Measurements from ENCODE around the gene GUF1.

Gene GUF1

DNA sequence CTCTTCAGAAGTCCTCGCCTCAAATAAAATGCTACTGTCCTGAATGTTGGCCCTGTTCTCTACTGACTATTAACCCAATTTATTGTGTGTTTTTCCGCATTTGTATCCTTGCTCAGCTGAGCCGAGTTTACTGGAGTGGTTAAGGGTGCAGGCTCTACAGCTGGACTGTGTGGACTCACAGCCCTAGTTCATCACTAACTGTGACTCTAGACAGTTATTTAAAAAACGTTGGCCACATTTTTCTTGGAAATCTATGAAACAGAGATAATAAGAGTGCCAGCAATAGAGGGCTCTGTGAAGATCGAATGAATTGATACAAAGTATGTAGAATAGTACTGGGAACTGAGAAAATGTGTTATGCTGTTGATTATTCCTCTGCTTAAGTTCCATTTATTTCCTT, 2.9 kb upstream of the GUF1 start:
- TF ChIP-seq, protein P1, sequence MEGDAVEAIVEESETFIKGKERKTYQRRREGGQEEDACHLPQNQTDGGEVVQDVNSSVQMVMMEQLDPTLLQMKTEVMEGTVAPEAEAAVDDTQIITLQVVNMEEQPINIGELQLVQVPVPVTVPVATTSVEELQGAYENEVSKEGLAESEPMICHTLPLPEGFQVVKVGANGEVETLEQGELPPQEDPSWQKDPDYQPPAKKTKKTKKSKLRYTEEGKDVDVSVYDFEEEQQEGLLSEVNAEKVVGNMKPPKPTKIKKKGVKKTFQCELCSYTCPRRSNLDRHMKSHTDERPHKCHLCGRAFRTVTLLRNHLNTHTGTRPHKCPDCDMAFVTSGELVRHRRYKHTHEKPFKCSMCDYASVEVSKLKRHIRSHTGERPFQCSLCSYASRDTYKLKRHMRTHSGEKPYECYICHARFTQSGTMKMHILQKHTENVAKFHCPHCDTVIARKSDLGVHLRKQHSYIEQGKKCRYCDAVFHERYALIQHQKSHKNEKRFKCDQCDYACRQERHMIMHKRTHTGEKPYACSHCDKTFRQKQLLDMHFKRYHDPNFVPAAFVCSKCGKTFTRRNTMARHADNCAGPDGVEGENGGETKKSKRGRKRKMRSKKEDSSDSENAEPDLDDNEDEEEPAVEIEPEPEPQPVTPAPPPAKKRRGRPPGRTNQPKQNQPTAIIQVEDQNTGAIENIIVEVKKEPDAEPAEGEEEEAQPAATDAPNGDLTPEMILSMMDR (IDR thresholded peaks at IDR 0.05; ENCODE audit: low read depth, low read length) = no peak
- Histone ChIP-seq H3K36me3 (no peaks in the 10 kb centered on the region), H3K4me3 (ENCODE audit: low read depth, low read length) (no peak overlapping the region), H3K27ac (no peak overlapping the region), H3K27me3 (ENCODE audit: insufficient read depth, low read depth, severe bottlenecking) (no peaks in the 10 kb centered on the region), H3K9me3 (ENCODE audit: severe bottlenecking) (no peaks in the 10 kb centered on the region)
- DNase-seq = no peak

DNA sequence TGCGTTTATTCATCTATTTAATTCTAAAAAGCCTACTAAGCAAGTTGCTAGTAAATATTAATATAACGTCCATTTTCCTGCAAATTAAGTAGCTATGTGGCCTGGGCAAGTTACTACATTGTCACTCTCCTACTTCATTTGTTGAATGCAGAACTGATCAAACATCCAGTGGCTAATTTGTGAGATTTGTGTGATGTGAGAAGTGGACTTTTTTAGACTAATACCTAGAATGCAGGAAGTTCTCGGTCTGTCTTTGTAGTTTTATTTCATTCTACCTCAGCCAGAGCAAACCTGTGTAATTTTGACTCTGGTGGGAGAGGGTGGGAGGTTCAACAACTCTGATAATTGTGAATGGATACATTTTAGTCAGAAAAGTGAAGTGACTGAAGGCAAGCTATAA, 840 bp downstream of the GUF1 start:
- H3K36me3 ChIP-seq = peaks cover 20% of the 10 kb centered on the region
- TF ChIP-seq, protein P1 (IDR thresholded peaks at IDR 0.05; ENCODE audit: low read depth, low read length) = no peak
- H3K27me3 ChIP-seq (ENCODE audit: insufficient read depth, low read depth, severe bottlenecking) = no peaks in the 10 kb centered on the region
- peak overlapping the region; percentile 99 for H3K4me3 ChIP-seq (ENCODE audit: low read depth, low read length)
- DNase-seq = no peak
- H3K9me3 ChIP-seq (ENCODE audit: severe bottlenecking) = no peaks in the 10 kb centered on the region
- peak overlapping the region; percentile 92 for H3K27ac ChIP-seq

DNA sequence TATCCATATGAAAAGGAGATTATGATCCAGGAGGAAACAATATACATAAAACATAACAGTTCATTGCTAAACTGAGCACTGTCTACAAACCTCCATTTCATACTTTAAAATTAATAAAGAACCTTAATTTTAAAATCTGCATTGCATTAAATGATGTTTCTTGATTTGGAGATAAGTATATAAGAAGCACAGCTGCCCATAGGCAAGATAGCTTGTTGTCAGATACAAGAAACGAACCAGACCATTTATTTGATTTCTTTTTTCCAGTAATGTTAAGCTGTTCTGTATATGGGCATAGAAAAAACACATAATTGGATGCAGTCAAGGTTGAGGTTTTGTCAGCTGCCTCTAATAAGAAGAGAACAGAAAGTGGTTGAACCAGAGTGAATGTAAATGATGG, 6.4 kb downstream of the GUF1 start:
- TF ChIP-seq, protein P1 (IDR thresholded peaks at IDR 0.05; ENCODE audit: low read depth, low read length) = no peak
- H3K4me3 ChIP-seq (ENCODE audit: low read depth, low read length) = no peak overlapping the region
- no peak for DNase-seq
- H3K27ac ChIP-seq = no peak overlapping the region
- peaks cover 54% of the 10 kb centered on the region for H3K36me3 ChIP-seq
- H3K27me3 ChIP-seq (ENCODE audit: insufficient read depth, low read depth, severe bottlenecking) = no peaks in the 10 kb centered on the region
- no peaks in the 10 kb centered on the region for H3K9me3 ChIP-seq (ENCODE audit: severe bottlenecking)

DNA sequence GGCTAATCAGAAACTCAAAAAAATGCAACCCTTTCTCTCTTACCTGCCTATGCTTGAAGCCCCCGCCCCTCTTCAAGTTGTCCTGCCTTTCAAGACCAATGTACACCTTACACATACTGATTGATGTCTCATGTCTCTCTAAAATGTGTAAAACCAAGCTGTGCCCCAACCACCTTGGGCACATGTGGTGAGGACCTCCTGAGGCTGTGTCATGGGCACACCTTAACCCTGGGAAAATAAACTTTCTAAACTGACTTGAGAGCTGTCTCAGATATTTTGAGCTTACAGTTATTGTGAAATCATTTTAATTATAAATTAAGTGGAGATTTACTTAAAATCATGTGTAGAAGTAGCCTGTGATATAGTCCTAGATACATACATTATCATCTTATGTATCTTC, 22.2 kb downstream of the GUF1 start:
- TF ChIP-seq, protein P1 (IDR thresholded peaks at IDR 0.05; ENCODE audit: low read depth, low read length) = no peak
- H3K27me3 ChIP-seq (ENCODE audit: insufficient read depth, low read depth, severe bottlenecking) = no peaks in the 10 kb centered on the region
- no peak overlapping the region for H3K4me3 ChIP-seq (ENCODE audit: low read depth, low read length)
- no peak for DNase-seq
- no peaks in the 10 kb centered on the region for H3K9me3 ChIP-seq (ENCODE audit: severe bottlenecking)
- H3K27ac ChIP-seq = no peak overlapping the region
- peaks cover 76% of the 10 kb centered on the region for H3K36me3 ChIP-seq

DNA sequence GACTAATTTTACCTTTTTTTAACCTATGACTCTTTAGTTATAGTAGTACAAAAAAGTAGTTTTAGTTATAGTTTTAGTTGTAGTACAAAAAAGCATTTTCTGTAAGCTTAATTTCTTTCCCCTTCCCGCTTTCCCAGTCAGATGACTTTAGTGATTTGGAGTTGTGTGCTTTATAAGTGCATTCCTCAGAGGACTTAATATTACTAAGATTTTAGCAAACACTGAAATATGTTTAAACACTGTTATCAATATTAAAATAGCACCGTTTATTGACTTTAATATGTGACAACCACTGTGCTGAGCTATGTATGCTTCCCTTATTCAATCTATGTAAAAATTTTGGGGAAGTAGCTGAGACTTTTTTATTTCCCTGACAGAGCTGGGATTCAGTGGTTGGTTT, 22.8 kb downstream of the GUF1 start:
- no peak overlapping the region for H3K27ac ChIP-seq
- peaks cover 72% of the 10 kb centered on the region for H3K36me3 ChIP-seq
- no peak overlapping the region for H3K4me3 ChIP-seq (ENCODE audit: low read depth, low read length)
- TF ChIP-seq, protein P1 (IDR thresholded peaks at IDR 0.05; ENCODE audit: low read depth, low read length) = no peak
- no peaks in the 10 kb centered on the region for H3K27me3 ChIP-seq (ENCODE audit: insufficient read depth, low read depth, severe bottlenecking)
- no peaks in the 10 kb centered on the region for H3K9me3 ChIP-seq (ENCODE audit: severe bottlenecking)
- no peak for DNase-seq

DNA sequence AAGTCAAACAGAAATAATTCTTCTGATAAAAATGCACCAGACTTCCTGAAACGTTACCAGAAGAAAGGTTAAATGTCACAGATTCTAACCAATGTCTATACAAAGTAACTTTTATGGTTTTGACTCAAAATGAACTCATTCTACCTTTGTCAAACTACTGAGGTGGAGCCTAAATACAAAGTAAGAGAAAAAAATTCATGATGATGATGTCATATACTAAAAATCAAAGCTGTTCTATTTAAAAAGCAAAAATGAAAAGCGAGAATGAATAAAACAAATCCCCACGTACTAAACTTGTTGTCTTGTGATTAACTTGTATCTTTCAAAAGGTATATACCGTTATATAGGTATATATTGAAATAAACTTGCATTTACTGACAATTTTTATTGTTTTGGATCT, 26.5 kb downstream of the GUF1 start:
- Histone ChIP-seq H3K36me3 (peaks cover 55% of the 10 kb centered on the region), H3K9me3 (ENCODE audit: severe bottlenecking) (no peaks in the 10 kb centered on the region), H3K27me3 (ENCODE audit: insufficient read depth, low read depth, severe bottlenecking) (no peaks in the 10 kb centered on the region), H3K27ac (no peak overlapping the region), H3K4me3 (ENCODE audit: low read depth, low read length) (no peak overlapping the region)
- no peak for DNase-seq
- TF ChIP-seq, protein P1 (IDR thresholded peaks at IDR 0.05; ENCODE audit: low read depth, low read length) = no peak

Data from WERI-Rb-1 (cell line).